Sigmoid colon (tissue), 3 donors: ENCODE data around the gene IPMK.

Experiments used
- CTCF ChIP-seq, 4 experiments: fragments of 450-650 bp in 3 of 4; fragments of 200-600 bp in 1 of 4; IDR thresholded peaks; one replicate each; pipeline ENCODE4 v1.5.1; 2016 to 2019; ENCODE audit warnings: antibody characterized with exemption in 4 of 4, mild to moderate bottlenecking in 3 of 4, moderate library complexity in 2 of 4
- POLR2A ChIP-seq, 2 donors: fragments of 450-650 bp; IDR thresholded peaks; one replicate each; pipeline ENCODE4 v1.6.1; 2016; ENCODE audit warnings: antibody characterized with exemption in 2 of 2, mild to moderate bottlenecking in 2 of 2, moderate library complexity in 2 of 2

GRCh38 chr10:58278274-58278961 lies 10.7 kb upstream of the IPMK start:
- TF ChIP-seq CTCF (IDR thresholded peaks at IDR 0.05) = no peak
- TF ChIP-seq POLR2A (IDR thresholded peaks at IDR 0.05) = no peak
